Chondrocyte (in vitro differentiated cells): ENCODE results near the gene HLA-F. TPM values are rescaled to one million over a fixed set of nuclear protein-coding genes. Genes with fewer than 3 reads are reported as not detected.

ENCODE experiments used
- DNase-seq: peaks from one replicate; pipeline ENCODE4 v3.0.0; 2021; ENCODE audit warnings: mixed read lengths, low spot score
- H3K27ac Mint-ChIP-seq: one replicate; pipeline ENCODE4 v1.8.0; 2021; ENCODE audit warnings: mild to moderate bottlenecking, moderate library complexity, mixed read lengths; ENCODE audit not compliant: unreplicated experiment
- H3K27me3 Mint-ChIP-seq: 2 replicates; pipeline ENCODE4 v1.8.0; 2021; ENCODE audit warnings: low read depth, mixed read lengths
- H3K36me3 Mint-ChIP-seq: 2 replicates; pipeline ENCODE4 v1.8.0; 2021; ENCODE audit warnings: low read depth, mixed read lengths
- H3K4me1 Mint-ChIP-seq: 2 replicates; pipeline ENCODE4 v1.8.0; 2021; ENCODE audit warnings: low read depth, mild to moderate bottlenecking, mixed read lengths
- H3K4me3 Mint-ChIP-seq: one replicate; pipeline ENCODE4 v1.8.0; 2021; ENCODE audit warnings: mild to moderate bottlenecking, moderate library complexity, mixed read lengths; ENCODE audit not compliant: unreplicated experiment
- H3K9me3 Mint-ChIP-seq: 2 replicates; pipeline ENCODE4 v1.8.0; 2021; ENCODE audit warnings: low read depth, mixed read lengths
- CTCF ChIP-seq: fragments of 200-600 bp; sonication (generic); IDR thresholded peaks from 2 replicates; pipeline ENCODE4 v1.5.0; 2021; ENCODE audit warnings: antibody characterized with exemption, mild to moderate bottlenecking, moderate library complexity
- total RNA-seq: library from RNA; stranded (reverse); gene quantifications from 3 replicates; pipeline ENCODE4 v1.2.1, GENCODE V29; 2021

Gene HLA-F
- total RNA-seq, 1 donor from 2014 or later: 6.6 TPM

GRCh38 chr6:29708432-29709179 is 14.6 kb upstream of the HLA-F start:
- no peaks in the 10 kb centered on the region for H3K9me3 Mint-ChIP-seq
- H3K27me3 Mint-ChIP-seq: peaks cover 50% of the 10 kb centered on the region
- no peak for TF ChIP-seq CTCF
- no peak for DNase-seq
- no peak overlapping the region for H3K27ac Mint-ChIP-seq
- H3K4me1 Mint-ChIP-seq: no peaks in the 10 kb centered on the region
- no peak overlapping the region for H3K4me3 Mint-ChIP-seq
- H3K36me3 Mint-ChIP-seq: no peaks in the 10 kb centered on the region

- Mint-ChIP-seq H3K27me3 (peaks cover 46% of the 10 kb centered on the region), H3K36me3 (no peaks in the 10 kb centered on the region), H3K4me3 (no peak overlapping the region), H3K27ac (no peak overlapping the region), H3K9me3 (no peaks in the 10 kb centered on the region), H3K4me1 (no peaks in the 10 kb centered on the region)
- no peak for DNase-seq
- TF ChIP-seq CTCF: no peak
These were observed 14.0 kb upstream of the HLA-F start for GRCh38 chr6:29709188-29709587.

- Mint-ChIP-seq H3K4me3 (no peak overlapping the region), H3K36me3 (no peaks in the 10 kb centered on the region), H3K27me3 (peaks cover 49% of the 10 kb centered on the region), H3K27ac (no peak overlapping the region), H3K4me1 (no peaks in the 10 kb centered on the region), H3K9me3 (no peaks in the 10 kb centered on the region)
- no peak for DNase-seq
- no peak for TF ChIP-seq CTCF
These were observed 12.8 kb upstream of the HLA-F start for GRCh38 chr6:29710281-29710941.

GRCh38 chr6:29720863-29721262 is 2.4 kb upstream of the HLA-F start:
- Mint-ChIP-seq H3K4me3 (no peak overlapping the region), H3K27ac (no peak overlapping the region), H3K4me1 (peaks cover 9% of the 10 kb centered on the region), H3K36me3 (peaks cover 3% of the 10 kb centered on the region), H3K27me3 (peaks cover 27% of the 10 kb centered on the region), H3K9me3 (no peaks in the 10 kb centered on the region)
- no peak for TF ChIP-seq CTCF
- DNase-seq: no peak

- peaks cover 5% of the 10 kb centered on the region for H3K36me3 Mint-ChIP-seq
- no peak overlapping the region for H3K27ac Mint-ChIP-seq
- peaks cover 21% of the 10 kb centered on the region for H3K27me3 Mint-ChIP-seq
- H3K9me3 Mint-ChIP-seq: no peaks in the 10 kb centered on the region
- TF ChIP-seq CTCF: peak; percentile 51
- H3K4me1 Mint-ChIP-seq: peaks cover 9% of the 10 kb centered on the region
- no peak for DNase-seq
- H3K4me3 Mint-ChIP-seq: peak overlapping the region; percentile 71
These were observed 693 bp downstream of the HLA-F start for GRCh38 chr6:29723666-29724588.
